ENCODE data around the gene SLC7A5. TPM values are rescaled to one million over a fixed set of nuclear protein-coding genes. Genes with fewer than 3 reads are reported as not detected.

Gene SLC7A5
- total RNA-seq, 6 experiments from 2014 or later = 112 to 133 (median 124) TPM

GRCh38 chr16:87842209-87842869, 27.0 kb downstream of the SLC7A5 start:
- H3K36me3 Mint-ChIP-seq (ENCODE audit: low read depth) = no peaks in the 10 kb centered on the region
- no peak overlapping the region for H3K4me3 Mint-ChIP-seq
- H3K4me1 Mint-ChIP-seq (ENCODE audit: low read depth) = peaks cover 9% of the 10 kb centered on the region
- DNase-seq = no peak
- H3K27ac Mint-ChIP-seq = no peak overlapping the region
- TF ChIP-seq, protein P1, sequence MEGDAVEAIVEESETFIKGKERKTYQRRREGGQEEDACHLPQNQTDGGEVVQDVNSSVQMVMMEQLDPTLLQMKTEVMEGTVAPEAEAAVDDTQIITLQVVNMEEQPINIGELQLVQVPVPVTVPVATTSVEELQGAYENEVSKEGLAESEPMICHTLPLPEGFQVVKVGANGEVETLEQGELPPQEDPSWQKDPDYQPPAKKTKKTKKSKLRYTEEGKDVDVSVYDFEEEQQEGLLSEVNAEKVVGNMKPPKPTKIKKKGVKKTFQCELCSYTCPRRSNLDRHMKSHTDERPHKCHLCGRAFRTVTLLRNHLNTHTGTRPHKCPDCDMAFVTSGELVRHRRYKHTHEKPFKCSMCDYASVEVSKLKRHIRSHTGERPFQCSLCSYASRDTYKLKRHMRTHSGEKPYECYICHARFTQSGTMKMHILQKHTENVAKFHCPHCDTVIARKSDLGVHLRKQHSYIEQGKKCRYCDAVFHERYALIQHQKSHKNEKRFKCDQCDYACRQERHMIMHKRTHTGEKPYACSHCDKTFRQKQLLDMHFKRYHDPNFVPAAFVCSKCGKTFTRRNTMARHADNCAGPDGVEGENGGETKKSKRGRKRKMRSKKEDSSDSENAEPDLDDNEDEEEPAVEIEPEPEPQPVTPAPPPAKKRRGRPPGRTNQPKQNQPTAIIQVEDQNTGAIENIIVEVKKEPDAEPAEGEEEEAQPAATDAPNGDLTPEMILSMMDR (IDR thresholded peaks at IDR 0.05) = no peak
- H3K9me3 Mint-ChIP-seq = no peaks in the 10 kb centered on the region
- peaks cover 4% of the 10 kb centered on the region for H3K27me3 Mint-ChIP-seq (ENCODE audit: insufficient read depth)

GRCh38 chr16:87841340-87842208, 27.7 kb downstream of the SLC7A5 start:
- peaks cover 6% of the 10 kb centered on the region for H3K27me3 Mint-ChIP-seq (ENCODE audit: insufficient read depth)
- H3K9me3 Mint-ChIP-seq = no peaks in the 10 kb centered on the region
- no peaks in the 10 kb centered on the region for H3K36me3 Mint-ChIP-seq (ENCODE audit: low read depth)
- TF ChIP-seq, protein P1 (IDR thresholded peaks at IDR 0.05) = no peak
- no peak for DNase-seq
- H3K4me3 Mint-ChIP-seq = no peak overlapping the region
- 0 out of 2 replicates have a peak overlapping the region, but pooled peaks have one; percentile 16 for H3K27ac Mint-ChIP-seq
- peaks cover 9% of the 10 kb centered on the region for H3K4me1 Mint-ChIP-seq (ENCODE audit: low read depth)

DNA sequence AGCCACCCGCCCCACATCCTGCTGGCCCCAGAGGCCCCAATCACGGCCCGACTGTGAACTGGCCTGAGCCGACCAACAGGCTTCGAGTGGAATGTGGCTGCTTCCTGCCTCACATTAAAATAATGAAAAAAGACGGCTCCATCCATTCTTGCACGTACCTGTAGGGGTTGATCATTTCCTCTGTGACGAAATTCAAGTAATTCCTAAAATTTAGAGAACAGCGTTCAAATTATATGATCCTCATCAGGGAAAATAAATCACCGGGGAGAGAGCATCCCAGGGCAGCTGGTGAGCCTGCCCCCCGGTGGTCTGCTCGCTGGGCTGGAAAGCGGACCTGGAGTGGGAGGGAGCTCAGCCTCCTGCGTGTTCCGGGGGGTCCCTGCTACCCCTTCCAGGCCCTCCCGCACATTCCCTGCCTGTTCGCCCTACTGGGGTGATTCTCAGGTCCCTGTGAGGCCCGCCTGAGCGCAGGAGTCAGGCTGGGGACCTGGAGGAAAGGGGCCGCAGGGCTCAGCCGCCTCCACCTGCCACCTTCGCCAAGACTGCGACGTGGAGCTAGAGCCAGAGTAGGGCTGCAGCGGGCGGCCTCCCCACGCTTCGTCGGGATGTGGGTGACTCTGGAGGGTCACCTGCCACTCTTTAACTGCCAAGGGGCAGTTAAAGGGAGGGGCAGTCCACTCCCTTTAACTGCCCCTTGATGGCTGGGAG, 28.9 kb downstream of the SLC7A5 start:
- Mint-ChIP-seq H3K27me3 (ENCODE audit: insufficient read depth) (peaks cover 9% of the 10 kb centered on the region), H3K9me3 (no peaks in the 10 kb centered on the region), H3K27ac (no peak overlapping the region; the same call in 1 of the 2 replicates), H3K4me1 (ENCODE audit: low read depth) (peaks cover 9% of the 10 kb centered on the region), H3K4me3 (no peak overlapping the region), H3K36me3 (ENCODE audit: low read depth) (no peaks in the 10 kb centered on the region)
- TF ChIP-seq, protein P1 (IDR thresholded peaks at IDR 0.05) = no peak
- DNase-seq = no peak

DNA sequence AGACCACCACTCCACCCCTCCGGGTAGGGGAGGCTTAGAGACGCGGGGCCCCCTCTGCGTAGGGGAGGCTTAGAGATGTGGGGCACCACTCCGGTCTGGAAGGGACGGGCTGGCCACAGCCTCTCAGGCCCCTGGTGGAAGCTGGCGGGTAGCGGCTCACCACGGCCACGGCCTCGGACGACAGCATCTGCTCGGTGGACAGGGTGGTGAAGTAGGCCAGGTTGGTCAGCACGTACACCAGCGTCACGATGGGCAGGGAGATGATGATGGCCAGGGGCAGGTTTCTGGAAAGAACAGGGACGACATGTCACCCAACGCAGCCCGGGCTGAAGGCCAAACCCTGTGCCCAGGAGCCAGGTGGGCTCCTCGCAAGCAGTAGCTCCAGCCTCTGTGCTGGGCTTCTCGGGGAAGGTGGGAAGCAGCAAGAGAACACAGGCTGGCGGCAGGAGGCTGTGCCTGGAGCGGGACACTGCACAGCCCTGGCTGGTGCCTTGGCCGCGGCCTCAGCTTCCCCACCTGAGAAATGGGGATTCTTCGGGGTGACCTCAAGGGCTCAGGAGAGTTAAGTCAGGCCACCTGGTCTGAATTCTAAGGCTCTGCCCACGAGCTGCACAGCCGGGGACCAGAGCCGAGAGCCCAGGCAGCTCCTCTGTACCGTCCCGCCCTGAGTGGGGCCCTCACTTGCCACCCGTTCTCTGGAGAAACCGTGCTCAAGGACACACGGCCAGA, 29.6 kb downstream of the SLC7A5 start:
- Mint-ChIP-seq H3K9me3 (no peaks in the 10 kb centered on the region), H3K4me1 (ENCODE audit: low read depth) (peaks cover 6% of the 10 kb centered on the region), H3K36me3 (ENCODE audit: low read depth) (no peaks in the 10 kb centered on the region), H3K4me3 (no peak overlapping the region), H3K27me3 (ENCODE audit: insufficient read depth) (peaks cover 11% of the 10 kb centered on the region), H3K27ac (no peak overlapping the region; the same call in 1 of the 2 replicates)
- TF ChIP-seq, protein P1 (IDR thresholded peaks at IDR 0.05) = no peak
- DNase-seq = no peak
